HG03520 (cell line): ENCODE results near the gene ZNF662.

Source experiments
- ATAC-seq: cut with Tn5 transposase; IDR thresholded peaks from one replicate; pipeline ENCODE4 v1.9.1; 2021; ENCODE audit warnings: mild to moderate bottlenecking, moderate library complexity; ENCODE audit not compliant: unreplicated experiment

Gene ZNF662

GRCh38 chr3:42935472-42935871, 29.5 kb downstream of the ZNF662 start:
- no peak for ATAC-seq

- ATAC-seq, result no peak
These were observed 30.4 kb downstream of the ZNF662 start for GRCh38 chr3:42936157-42936981.

- ATAC-seq, result no peak
These were observed 31.4 kb downstream of the ZNF662 start for GRCh38 chr3:42937334-42937733.

DNA sequence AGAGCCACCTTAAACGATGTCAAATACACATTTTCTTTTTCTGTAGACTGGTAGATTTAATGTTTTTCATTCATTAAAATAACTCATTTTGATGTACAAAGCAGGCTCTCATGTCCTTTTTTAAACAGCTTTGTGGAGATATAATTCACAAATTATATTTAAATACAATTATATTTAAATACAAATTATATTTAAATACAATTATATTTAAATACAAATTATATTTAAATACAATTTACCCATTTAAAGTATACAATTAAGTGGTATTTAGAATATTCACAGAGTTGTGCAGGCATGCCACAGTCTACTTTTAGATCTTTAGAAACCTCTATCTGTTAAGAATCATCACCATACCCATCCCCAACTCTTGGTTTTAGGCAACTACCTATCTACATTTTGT, 36.8 kb downstream of the ZNF662 start:
- ATAC-seq, result no peak

DNA sequence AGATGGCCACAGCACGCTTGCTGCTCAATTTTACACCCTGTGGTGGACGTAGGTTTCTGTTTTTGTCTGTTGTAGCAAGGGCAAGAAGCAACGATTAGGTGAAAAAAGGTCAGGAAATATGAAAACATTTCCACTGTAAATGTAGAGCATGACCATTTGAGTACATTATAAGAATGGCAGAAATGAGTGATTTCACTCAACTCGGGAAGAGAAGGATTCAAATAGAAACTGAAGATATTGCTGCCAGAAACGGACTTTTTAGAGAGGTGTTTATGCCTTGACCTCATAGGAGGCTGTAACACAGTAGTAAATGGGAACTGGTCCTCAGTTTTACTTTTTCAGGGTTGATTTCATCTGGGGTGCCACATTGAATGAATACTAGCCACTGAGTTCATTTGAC, 40.1 kb downstream of the ZNF662 start:
- ATAC-seq, result no peak

DNA sequence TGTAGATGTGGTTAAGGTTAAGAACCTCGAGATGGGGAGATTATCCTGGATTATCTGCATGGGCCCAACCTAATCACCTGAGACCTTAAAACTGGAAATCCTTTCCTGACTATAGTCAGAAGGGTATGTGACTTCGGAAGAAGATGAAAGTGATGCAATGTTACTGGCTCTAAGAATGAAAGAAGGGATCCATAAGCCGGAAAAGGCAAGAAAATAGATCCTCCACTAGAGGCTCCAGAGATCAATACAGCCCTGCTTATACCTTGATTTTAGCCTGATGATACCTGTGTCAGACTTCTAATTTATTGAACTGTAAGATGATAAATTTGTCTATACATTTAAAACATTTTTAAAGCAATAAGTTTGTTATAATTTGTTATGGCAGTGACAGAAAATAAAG, 51.6 kb downstream of the ZNF662 start:
- no peak for ATAC-seq

- no peak for ATAC-seq
These were observed 54.3 kb downstream of the ZNF662 start for GRCh38 chr3:42960282-42960681.

DNA sequence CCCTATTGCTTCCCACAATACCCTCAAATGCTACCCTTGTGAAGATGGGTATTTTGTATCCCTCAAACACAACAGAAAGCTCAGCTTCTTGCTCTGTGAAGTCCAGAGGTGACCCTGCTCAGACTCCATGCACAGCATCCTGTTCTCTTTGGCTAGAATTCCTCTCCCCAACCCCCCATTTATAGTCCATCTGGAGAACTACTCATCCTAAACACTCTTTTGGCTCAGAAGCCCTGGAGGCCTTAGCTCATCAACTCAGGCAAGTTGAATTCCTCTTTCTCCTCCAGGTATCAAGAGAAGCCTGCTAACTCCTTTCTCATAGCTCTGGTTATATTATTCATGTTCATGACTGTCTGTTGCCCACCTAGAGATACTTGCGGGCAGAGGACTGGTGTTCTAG, 54.8 kb downstream of the ZNF662 start:
- no peak for ATAC-seq

- no peak for ATAC-seq
These were observed 55.7 kb downstream of the ZNF662 start for GRCh38 chr3:42961633-42962032.

DNA sequence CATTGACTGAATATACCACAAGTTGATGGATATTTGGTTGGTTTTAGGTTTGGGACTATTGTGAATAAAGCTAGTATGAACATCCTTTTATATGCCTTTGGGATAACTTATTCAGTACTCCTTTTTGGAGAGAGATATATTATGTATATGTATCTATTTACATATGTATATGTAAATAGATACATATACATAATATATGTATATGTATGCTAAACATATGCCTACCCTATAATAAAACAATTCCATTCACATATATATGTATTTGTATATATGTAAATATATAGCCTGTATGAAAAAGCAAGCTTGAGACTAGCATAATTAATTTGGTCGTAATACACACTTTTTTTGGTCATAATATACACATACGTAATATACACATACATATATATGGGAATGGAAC, 57.3 kb downstream of the ZNF662 start:
- no peak for ATAC-seq

GRCh38 chr3:42964266-42964665, 58.3 kb downstream of the ZNF662 start:
- no peak for ATAC-seq
